Panc1 (cell line): Measurements from ENCODE around the gene ANKRD60. TPM values are rescaled to one million over a fixed set of nuclear protein-coding genes. Genes with fewer than 3 reads are reported as not detected.

Experiments
- ATAC-seq: fragments of 200-7000 bp; cut with Tn5 transposase; 2 replicates; pipeline ENCODE4 v1.9.1; 2020; ENCODE audit warnings: mild to moderate bottlenecking, moderate library complexity
- BruUV-seq: library from RNA; stranded (reverse); fragments of 400-500 nt; replicated peaks from 2 replicates; lab custom pipeline; 2021; lab: Mats Ljungman, UMichigan
- CTCF ChIA-PET: fragments of 300-600 bp; sonication (Branson Sonifier 250); formaldehyde crosslinking; loops from one replicate; lab custom pipeline; 2022; ENCODE audit warnings: antibody characterized with exemption; lab: Charles Lee
- POLR2A ChIA-PET: fragments of 300-600 bp; sonication (Branson Sonifier 250); formaldehyde crosslinking; loops from one replicate; lab custom pipeline; 2022; ENCODE audit warnings: antibody characterized with exemption; lab: Charles Lee
- DNase-seq: peaks from one replicate; pipeline ENCODE4 v3.0.0-alpha.2; 2010; ENCODE audit warnings: low read depth, low spot score
- H3K27ac ChIP-seq: 2 replicates; pipeline ENCODE4 v1.5.1; 2011; ENCODE audit warnings: mild to moderate bottlenecking, low read length, inconsistent platforms
- H3K27me3 ChIP-seq: fragments of 200-500 bp; sonication (Bioruptor generic); 2 replicates; pipeline ENCODE4 v1.6.0; 2014; ENCODE audit warnings: low read length, inconsistent platforms; ENCODE audit not compliant: control insufficient read depth, insufficient read depth
- H3K36me3 ChIP-seq: fragments of 200-500 bp; sonication (Bioruptor generic); 2 replicates; pipeline ENCODE4 v1.5.1; 2014; ENCODE audit warnings: inconsistent platforms, mild to moderate bottlenecking, low read length, moderate library complexity; ENCODE audit not compliant: control insufficient read depth, insufficient read depth
- H3K4me1 ChIP-seq: 2 replicates; pipeline ENCODE4 v1.5.1; 2011; ENCODE audit warnings: inconsistent platforms, mild to moderate bottlenecking, low read length, moderate library complexity; ENCODE audit not compliant: control insufficient read depth, insufficient read depth
- H3K4me3 ChIP-seq, 2 experiments: 2 replicates each; pipeline ENCODE4 v1.5.1; 2011 to 2012; ENCODE audit warnings: low read depth in 2 of 2, low read length in 2 of 2, mild to moderate bottlenecking in 2 of 2, inconsistent platforms in 1 of 2, moderate library complexity in 1 of 2
- H3K9me3 ChIP-seq: fragments of 200-500 bp; sonication (Bioruptor generic); 2 replicates; pipeline ENCODE4 v1.5.1; 2014; ENCODE audit warnings: low read depth, mild to moderate bottlenecking, inconsistent platforms, low read length, moderate library complexity; ENCODE audit not compliant: control insufficient read depth, insufficient read depth
- CTCF ChIP-seq: fragments of 450-650 bp; IDR thresholded peaks from 2 replicates; pipeline ENCODE4 v1.5.1; 2017; ENCODE audit warnings: mild to moderate bottlenecking
- POLR2AphosphoS5 ChIP-seq: IDR thresholded peaks from 2 replicates; pipeline ENCODE4 v1.6.1; 2012; ENCODE audit warnings: mild to moderate bottlenecking, low read depth, low read length, moderate library complexity
- REST ChIP-seq, 2 experiments: IDR thresholded peaks; 2 replicates each; pipeline ENCODE4 v1.6.1; 2011 to 2012; ENCODE audit warnings: low read depth in 2 of 2, control low read depth in 1 of 2, low read length in 1 of 2, mild to moderate bottlenecking in 1 of 2, moderate library complexity in 1 of 2; ENCODE audit not compliant: insufficient read depth in 1 of 2
- SIN3A ChIP-seq: IDR thresholded peaks from 2 replicates; pipeline ENCODE4 v1.6.1; 2012; ENCODE audit warnings: low read depth, mild to moderate bottlenecking, low read length, moderate library complexity, borderline replicate concordance; ENCODE audit not compliant: insufficient read depth
- TCF7L2 ChIP-seq: IDR thresholded peaks from 2 replicates; pipeline ENCODE4 v1.6.1; 2011; ENCODE audit warnings: mild to moderate bottlenecking, low read depth, low read length, inconsistent platforms
- in situ Hi-C: cut with HindIII; loops from 2 replicates; pipeline ENCODE4 v1.10.0; 2016; ENCODE audit warnings: low sequenced_read_pairs, low pct_unique_long_range_greater_than_20kb
- intact Hi-C: fragments of 100-400 bp; cut with micrococcal nuclease; formaldehyde crosslinking; loops from one replicate; pipeline ENCODE4 v1.10.0; 2022; ENCODE audit not compliant: unreplicated experiment
- total RNA-seq: library from RNA; stranded (reverse); gene quantifications from one replicate; pipeline ENCODE4 v1.2.1, GENCODE V29; 2021; ENCODE audit not compliant: unreplicated experiment

The ANKRD60 gene
- total RNA-seq, 1 experiment from 2014 or later = not detected

- in situ Hi-C loops = no loop called here
- ATAC-seq (no peak), DNase-seq (no peak)
- Histone ChIP-seq H3K27me3 (no peaks in the 10 kb centered on the region), H3K27ac (no peak overlapping the region), H3K4me3 (no peak overlapping the region), H3K4me1 (no peaks in the 10 kb centered on the region), H3K9me3 (no peaks in the 10 kb centered on the region; the same call in 1 of the 2 replicates), H3K36me3 (no peaks in the 10 kb centered on the region)
- CTCF ChIA-PET = no interaction called here
- TF ChIP-seq SIN3A = no peak
- TF ChIP-seq TCF7L2 = no peak
- no peak for TF ChIP-seq CTCF
- no peak for TF ChIP-seq POLR2AphosphoS5
- no peak for TF ChIP-seq REST (IDR thresholded peaks at IDR 0.05; ENCODE audit: insufficient read depth in 1 of 2, low read depth in 2 of 2, low read length in 1 of 2)
- POLR2A ChIA-PET = interaction anchor here (1.1 kb wide), 1 partner anchor 179 kb away, joined by 3 read pairs; no protein-coding TSS in a partner anchor
- intact Hi-C loops = no loop called here
- no TSS peak for BruUV-seq
Observed at GRCh38 chr20:58260006-58260405, 31.6 kb upstream of the ANKRD60 start.

- POLR2A ChIA-PET = no interaction called here
Observed at GRCh38 chr20:58256842-58257241, 28.4 kb upstream of the ANKRD60 start.

More at GRCh38 chr20:58256842-58257241, 28.4 kb upstream of the ANKRD60 start:
- in situ Hi-C loops (no loop called here), intact Hi-C loops (no loop called here)
- TF ChIP-seq TCF7L2 = no peak
- no peak for TF ChIP-seq POLR2AphosphoS5
- no peak for TF ChIP-seq SIN3A
- no peak for TF ChIP-seq CTCF
- no peak for TF ChIP-seq REST (IDR thresholded peaks at IDR 0.05; ENCODE audit: insufficient read depth in 1 of 2, low read depth in 2 of 2, low read length in 1 of 2)
- Histone ChIP-seq H3K27me3 (no peaks in the 10 kb centered on the region), H3K4me3 (no peak overlapping the region), H3K27ac (no peak overlapping the region), H3K4me1 (peaks cover 3% of the 10 kb centered on the region; the same call in 1 of the 2 replicates), H3K9me3 (peaks cover 3% of the 10 kb centered on the region; the same call in 1 of the 2 replicates), H3K36me3 (no peaks in the 10 kb centered on the region)
- DNase-seq = no peak
- ATAC-seq = no peak
- BruUV-seq = no TSS peak
- CTCF ChIA-PET = no interaction called here
